Fibroblast of skin of right quadriceps (primary cell): Measurements from ENCODE around the gene ITFG1.

Source experiments
- DNase-seq: peaks from one replicate; pipeline ENCODE4 v3.0.0-alpha.2; 2013

ITFG1 gene

GRCh38 chr16:47460711-47461597, at the start of gene ITFG1, which contains the start of gene PHKB:
Gene ITFG1 (minus strand): TSS chr16:47461063. CDS start chr16:47461045, 18 bp downstream.
Gene PHKB (plus strand): TSS chr16:47461331. CDS start chr16:47461351, 20 bp downstream.
- peak; percentile 95 for DNase-seq

DNA sequence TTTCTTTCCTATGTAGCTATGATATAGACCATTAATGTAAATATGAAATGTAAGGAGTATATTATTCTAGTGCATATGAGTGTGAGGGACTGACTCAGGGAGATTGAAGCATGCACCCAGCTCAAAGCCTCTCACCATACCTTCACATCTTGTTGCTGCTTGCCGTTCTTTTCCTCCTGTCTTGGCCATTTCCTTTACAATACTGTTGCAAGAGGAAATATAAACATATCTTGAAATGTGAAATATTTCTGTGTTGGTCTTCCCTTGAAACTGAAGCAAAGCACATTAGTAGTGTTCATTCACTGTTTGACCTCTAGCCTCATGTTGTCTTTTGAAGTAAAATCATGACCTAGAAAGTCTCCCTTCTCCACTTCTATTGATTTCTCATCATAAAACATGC, 46.8 kb upstream of the ITFG1 start:
- no peak for DNase-seq

GRCh38 chr16:47506800-47507199, 45.9 kb upstream of the ITFG1 start:
- DNase-seq: no peak

DNA sequence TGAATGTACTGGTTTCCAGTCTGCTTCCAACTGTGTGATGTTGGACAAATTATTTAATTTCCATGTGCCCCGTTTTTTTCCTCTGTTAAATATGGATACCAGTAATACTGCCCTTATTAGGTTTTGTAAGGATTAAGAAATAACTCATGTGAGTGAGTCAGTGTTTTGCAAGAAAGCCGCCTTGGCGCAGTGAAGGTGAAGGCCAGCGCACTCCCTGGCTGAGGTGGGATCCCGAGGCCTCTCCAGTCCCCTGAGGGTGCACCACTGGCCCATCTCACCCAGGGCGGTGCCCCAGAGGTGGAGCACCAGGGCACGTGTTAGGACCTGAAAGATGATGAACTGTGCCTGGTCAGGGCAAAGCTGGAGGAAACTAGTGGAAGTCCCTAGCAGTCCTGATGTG, 43.7 kb upstream of the ITFG1 start:
- DNase-seq: no peak

DNA sequence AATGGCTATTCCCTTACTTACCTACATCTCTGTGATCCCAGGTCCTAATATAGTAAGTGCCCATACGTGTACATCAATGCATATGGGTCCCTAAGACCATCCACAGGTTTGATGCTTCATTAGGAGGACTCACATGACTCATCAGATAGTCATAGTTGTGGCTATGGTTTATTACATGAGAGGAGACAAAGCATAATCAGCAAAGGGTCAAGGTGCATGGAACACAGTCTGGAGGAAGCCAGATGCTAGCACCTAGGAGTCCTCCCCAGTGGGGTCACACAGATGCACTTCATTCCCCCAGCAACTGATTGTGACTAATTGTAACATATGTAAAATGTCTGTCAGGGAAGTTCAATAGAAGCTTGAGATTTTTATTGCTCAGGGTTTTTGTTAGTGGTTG, 43.1 kb upstream of the ITFG1 start:
- DNase-seq: peak; percentile 20

- DNase-seq: no peak
Measured at GRCh38 chr16:47499700-47500264, 38.9 kb upstream of the ITFG1 start.

- no peak for DNase-seq
Measured at GRCh38 chr16:47499080-47499699, 38.3 kb upstream of the ITFG1 start.

DNA sequence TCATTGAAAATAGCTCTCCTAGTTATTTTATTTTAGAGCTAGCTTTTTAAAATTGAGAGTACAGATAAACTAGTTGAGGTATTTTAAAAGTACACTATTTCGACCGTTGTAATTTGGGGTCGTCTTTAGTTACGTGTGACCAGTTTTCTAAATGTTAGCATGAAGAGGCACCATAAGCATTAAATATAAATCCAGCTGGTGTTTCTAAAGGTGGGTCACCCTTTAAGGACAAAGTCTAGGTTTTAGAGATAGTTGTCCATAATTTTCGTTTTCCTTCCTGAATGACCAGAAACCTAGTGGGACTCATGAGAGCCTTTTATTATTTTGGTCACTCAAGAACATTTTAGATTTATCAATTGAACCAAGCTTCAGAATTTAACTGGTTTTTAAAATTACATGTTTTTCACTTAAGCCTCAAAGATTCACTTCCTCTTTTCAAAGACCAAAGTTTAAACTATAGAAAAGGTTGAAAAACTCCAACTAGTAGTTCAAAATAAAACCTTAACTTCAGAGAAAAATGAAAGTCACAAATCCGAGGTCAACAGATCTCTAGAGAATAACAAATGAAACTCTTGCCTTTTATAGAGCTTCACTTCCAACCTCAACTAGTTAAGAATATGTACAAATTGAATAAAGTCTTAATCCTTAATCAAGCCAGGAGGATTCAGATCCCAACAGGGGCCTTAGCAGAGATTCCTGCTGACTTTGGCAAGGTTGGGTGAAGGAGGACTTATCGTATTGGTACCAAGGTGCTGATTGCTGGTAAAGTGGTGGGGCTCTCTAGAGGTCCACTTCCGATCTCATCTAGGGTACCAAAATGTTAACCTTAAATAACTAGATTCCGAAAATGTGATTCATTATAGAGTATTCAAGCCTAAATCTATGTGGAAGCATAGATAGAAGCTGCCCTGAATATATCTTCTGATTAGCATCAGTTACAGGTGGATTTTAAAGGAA, 32.8 kb upstream of the ITFG1 start:
- no peak for DNase-seq

DNA sequence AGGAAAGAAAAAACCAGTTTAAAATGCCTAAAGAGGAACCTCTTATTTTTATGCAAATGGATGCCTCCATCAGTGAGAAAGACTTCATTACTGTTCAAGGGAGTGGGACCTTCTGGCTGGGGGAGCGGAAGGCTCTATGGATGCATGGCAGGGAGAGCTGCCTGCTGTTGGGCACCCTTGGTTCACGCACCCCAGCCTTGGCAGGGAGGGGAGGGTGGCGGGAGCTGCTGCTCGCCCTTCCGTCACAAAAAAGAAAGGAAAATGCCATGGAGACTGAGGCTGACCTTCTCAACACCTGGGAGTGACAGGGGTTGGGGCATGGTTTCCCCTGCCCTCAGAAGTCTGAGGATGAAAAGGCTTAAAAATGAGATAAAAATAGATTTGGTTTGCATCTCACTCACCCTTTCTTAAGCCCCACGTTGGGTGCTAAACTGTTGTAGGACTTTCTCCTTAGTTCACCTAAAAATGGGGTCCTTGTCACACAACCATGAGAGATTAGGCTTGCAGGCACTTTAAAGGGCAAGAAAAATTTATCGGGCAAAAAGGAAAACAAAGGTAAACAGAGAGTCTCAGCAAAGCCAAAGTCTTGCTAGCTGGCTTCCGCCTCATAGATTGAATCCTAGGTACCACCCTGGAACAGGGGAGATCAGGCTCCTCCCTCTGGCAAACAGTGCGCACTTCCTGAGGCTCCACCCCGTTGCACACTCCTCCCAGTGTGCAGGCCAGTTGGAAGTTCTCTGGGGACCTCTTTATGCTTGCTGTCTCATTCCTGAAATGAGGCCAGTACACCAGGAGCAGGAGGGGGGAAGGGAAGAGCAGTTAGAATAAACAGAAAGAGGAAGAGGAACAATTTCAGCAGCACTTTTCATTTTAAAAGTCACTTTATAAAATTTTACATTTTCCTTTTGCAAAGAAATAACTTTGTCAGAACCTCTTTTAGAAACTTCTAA, 31.8 kb upstream of the ITFG1 start:
- DNase-seq: peak; percentile 56

GRCh38 chr16:47492036-47492427, 31.2 kb upstream of the ITFG1 start:
- no peak for DNase-seq

DNA sequence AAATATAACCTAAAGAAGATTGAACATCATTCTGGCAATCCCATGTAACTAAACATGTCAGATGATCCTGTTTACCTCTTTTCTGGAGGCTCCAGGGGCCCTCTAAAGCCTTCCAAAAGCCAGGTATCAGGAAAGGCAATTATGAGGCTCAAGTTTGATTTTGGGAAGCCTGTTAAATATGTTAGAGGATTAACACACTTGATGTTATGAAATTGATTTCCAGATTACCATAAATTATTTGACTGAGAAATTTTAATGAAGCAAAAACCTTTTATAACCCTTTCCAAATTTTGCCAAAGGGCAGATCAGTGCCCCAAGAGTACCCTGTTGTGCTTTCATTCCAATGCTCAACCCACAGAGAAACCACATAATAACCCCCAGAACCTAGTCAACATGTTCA, 29.6 kb upstream of the ITFG1 start:
- no peak for DNase-seq

DNA sequence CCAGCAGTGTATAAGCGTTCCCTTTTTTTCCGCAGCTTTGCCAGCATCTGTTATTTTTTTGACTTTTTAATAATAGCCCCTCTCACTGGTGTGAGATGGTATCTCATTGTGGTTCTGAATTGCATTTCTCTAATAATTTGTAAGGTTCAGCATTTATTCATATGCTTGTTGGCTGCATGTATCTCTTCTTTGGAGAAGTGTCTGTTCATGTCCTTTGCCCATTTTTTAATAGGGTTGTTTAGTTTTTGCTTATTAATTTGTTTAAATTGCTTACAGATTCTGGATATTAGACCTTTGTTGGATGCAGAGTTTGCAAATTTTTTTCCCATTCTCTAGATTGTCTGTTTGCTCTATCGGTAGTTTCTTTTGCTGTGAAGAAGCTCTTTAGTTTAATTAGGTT, 27.2 kb upstream of the ITFG1 start:
- DNase-seq: no peak

- no peak for DNase-seq
Measured at GRCh38 chr16:47486856-47487255, 26.0 kb upstream of the ITFG1 start.

- DNase-seq: no peak
Measured at GRCh38 chr16:47483616-47484015, 22.8 kb upstream of the ITFG1 start.

- DNase-seq: no peak
Measured at GRCh38 chr16:47481698-47482374, 21.0 kb upstream of the ITFG1 start.

GRCh38 chr16:47480410-47480809, 19.5 kb upstream of the ITFG1 start:
- DNase-seq: no peak

GRCh38 chr16:47477679-47478078, 16.8 kb upstream of the ITFG1 start:
- DNase-seq: peak; percentile 54

GRCh38 chr16:47476654-47477345, 15.9 kb upstream of the ITFG1 start:
- no peak for DNase-seq

- DNase-seq: peak; percentile 39
Measured at GRCh38 chr16:47475786-47476185, 14.9 kb upstream of the ITFG1 start.

- no peak for DNase-seq
Measured at GRCh38 chr16:47473792-47474191, 12.9 kb upstream of the ITFG1 start.
